HL-60 (cell line): ENCODE results near the gene TANC1.

Experiments
- CTCF ChIP-seq: IDR thresholded peaks from one replicate; pipeline ENCODE4 v1.5.1; 2011; ENCODE audit warnings: low read length, control low read depth, inconsistent platforms; ENCODE audit not compliant: insufficient read depth
- GABPA ChIP-seq: IDR thresholded peaks from 2 replicates; pipeline ENCODE4 v1.6.1; 2012; ENCODE audit warnings: low read depth
- POLR2AphosphoS5 ChIP-seq: IDR thresholded peaks from 2 replicates; pipeline ENCODE4 v1.6.1; 2012; ENCODE audit warnings: low read depth
- REST ChIP-seq: IDR thresholded peaks from 2 replicates; pipeline ENCODE4 v1.6.1; 2012; ENCODE audit warnings: low read depth; ENCODE audit not compliant: insufficient replicate concordance

DNA sequence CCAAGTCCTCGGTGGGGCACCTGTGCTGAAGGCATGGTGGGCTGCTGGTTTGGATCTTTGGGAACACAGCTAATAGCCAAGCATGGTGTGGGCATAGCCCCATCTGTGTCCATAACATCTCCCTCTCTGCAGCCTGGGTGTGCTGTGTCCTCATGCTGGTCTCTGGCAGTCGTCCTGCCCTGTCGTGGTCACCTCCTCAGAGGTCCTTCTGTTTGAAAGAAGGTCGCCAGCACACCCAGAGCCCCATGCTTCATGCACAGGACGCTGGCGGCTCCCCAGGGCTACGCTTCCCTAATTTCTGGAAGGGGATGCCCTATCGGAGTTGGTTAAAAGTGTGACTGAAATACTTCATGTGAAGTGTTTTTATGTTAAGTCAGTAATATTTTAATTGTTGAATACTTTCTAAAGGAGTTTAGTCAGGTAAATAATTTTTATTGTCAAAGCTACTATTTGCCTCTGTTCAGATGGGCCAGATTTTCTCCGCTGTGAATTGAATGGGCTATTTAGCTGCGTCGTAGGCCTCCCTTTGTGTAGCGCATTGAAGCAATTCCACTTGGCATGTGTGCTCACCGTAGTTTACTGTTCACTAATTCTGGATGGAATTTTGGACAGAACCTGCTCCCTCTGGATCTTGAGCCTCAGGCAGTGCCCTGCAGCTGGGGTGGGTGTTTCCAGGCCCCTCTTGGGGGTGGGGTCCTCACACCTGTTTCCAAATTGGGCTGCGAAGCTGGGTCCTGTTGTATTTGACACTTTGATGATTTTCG lies 236.1 kb downstream of the TANC1 start:
- no peak for TF ChIP-seq CTCF
- no peak for TF ChIP-seq POLR2AphosphoS5
- no peak for TF ChIP-seq REST
- TF ChIP-seq GABPA: no peak
